ENCODE results near the gene AZIN2.
A peak's percentile ranks its signal among the peaks of the same experiment; 100 is the strongest.
"Not testable (repeated sequence)": the region's sequence is repeated elsewhere in the genome, so short reads cannot be mapped to it uniquely, and the experiment has no call there.

AZIN2 gene

DNA sequence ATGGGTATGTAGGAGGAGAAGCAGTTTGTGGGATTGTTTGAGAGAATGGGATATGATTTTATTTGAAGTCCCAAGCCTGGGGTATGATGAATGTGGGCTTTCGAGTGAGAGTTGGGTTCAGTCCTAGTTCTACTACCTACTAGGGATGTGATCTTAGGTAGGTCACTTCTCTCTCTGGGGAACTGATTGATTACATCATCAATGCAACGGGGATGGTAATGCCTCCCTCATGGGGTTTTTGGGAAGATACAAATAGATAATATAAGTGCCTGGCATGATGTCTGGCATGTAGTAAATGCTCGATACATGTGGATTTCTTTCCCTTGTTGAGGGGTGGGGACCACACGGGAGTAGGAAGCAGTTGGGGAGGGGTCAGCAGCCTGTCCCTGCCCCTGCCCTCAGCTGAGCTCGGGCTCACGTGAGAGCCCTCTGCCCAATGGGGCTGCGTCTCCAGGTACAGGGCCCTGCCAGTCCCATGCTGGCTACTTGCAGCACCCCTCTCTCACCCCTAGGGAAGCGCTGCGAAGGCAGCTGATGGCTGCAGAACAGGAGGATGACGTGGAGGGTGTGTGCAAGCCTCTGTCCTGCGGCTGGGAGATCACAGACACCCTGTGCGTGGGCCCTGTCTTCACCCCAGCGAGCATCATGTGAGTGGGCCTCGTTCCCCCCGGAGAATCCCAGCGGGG is 38.7 kb downstream of the AZIN2 start:
- DNase-seq: no peak
- in situ Hi-C loops (cut with HindIII; ENCODE audit: low pct_ligation_motif_present, low pct_unique_long_range_greater_than_20kb, low sequenced_read_pairs): no loop called here

- in situ Hi-C loops (cut with HindIII; ENCODE audit: low pct_ligation_motif_present, low pct_unique_long_range_greater_than_20kb, low sequenced_read_pairs): no loop called here
- DNase-seq: no peak
These were observed 39.7 kb downstream of the AZIN2 start for GRCh38 chr1:33120436-33121231.

DNA sequence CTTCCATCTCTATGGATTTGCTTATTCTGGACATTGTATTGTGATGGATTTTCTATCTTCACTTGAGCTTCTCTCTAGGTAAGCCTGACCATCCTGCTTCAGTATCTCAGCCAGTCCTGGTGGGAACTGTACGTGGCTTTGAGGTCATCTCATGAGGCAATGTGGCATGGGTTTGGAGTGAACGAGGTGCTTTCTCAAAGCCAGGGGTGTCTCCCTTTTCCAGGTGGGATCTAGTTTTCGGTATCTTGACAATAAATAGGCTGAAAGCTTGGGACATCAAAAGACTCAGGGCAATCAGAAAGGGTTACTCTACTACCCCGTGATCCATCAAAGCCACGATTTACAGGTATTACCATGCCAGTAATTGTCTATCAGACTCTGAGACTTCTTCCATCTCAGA is 40.8 kb downstream of the AZIN2 start:
- in situ Hi-C loops (cut with HindIII; ENCODE audit: low pct_ligation_motif_present, low pct_unique_long_range_greater_than_20kb, low sequenced_read_pairs): no loop called here
- DNase-seq: no peak

- no peak for DNase-seq
- in situ Hi-C loops (cut with HindIII; ENCODE audit: low pct_ligation_motif_present, low pct_unique_long_range_greater_than_20kb, low sequenced_read_pairs): no loop called here
These were observed 41.7 kb downstream of the AZIN2 start for GRCh38 chr1:33122483-33123178.

GRCh38 chr1:33123266-33123665 is 42.3 kb downstream of the AZIN2 start:
- in situ Hi-C loops (cut with HindIII; ENCODE audit: low pct_ligation_motif_present, low pct_unique_long_range_greater_than_20kb, low sequenced_read_pairs): no loop called here
- no peak for DNase-seq

- DNase-seq; in situ Hi-C loops (cut with HindIII; ENCODE audit: low pct_ligation_motif_present, low pct_unique_long_range_greater_than_20kb, low sequenced_read_pairs): not testable (repeated sequence)
These were observed 43.7 kb downstream of the AZIN2 start for GRCh38 chr1:33124647-33125046.

DNA sequence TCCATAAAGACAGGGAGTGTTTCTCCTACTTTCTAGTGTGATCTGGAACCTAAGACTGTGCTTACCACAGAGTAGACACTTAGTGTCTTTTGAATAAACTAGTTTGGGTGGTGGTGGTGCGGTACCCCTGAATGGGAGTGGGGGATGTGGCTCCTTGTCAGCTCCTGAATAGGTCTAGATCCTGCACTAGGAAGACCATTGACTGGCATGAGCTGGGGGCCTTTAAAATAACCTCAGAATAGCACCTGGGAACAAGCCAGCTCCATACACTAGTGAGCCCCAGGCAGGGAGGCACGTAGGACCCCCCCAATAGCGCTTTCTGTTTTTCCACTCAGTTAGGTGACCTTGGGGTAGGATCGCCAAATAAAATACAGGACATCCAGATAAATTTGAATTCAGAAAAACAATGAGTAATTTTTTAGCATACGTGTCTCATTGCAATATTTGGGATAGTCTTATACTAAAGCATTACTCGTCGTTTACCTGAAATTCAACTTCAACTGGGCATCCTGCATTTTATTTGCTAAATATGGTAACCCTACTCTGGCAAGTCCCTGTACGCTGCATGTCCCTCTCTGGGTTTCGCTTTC is 45.6 kb downstream of the AZIN2 start:
- in situ Hi-C loops (cut with HindIII; ENCODE audit: low pct_ligation_motif_present, low pct_unique_long_range_greater_than_20kb, low sequenced_read_pairs): no loop called here
- DNase-seq: no peak

- in situ Hi-C loops (cut with HindIII; ENCODE audit: low pct_ligation_motif_present, low pct_unique_long_range_greater_than_20kb, low sequenced_read_pairs): no loop called here
These were observed 46.3 kb downstream of the AZIN2 start for GRCh38 chr1:33127001-33127823.

DNA sequence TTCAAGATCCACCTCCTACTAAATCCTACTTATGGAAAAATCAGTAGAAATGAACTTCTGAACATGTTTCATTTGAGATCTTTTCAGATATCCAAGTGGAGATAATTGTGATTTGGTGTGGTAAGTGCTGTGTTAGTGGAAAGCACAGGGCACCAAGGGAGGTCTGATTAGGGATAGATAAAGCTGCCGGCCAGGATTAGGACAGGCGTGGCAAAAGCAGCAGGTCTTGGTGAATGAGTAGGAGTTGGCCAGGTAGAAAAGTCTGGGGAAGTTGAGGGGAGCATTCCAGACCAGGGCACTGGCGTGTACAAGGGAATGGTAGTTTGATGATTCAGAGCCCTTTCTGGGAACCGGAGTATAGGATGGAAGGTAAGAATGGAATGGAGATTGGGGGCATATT is 47.8 kb downstream of the AZIN2 start:
- no peak for DNase-seq
- in situ Hi-C loops (cut with HindIII; ENCODE audit: low pct_ligation_motif_present, low pct_unique_long_range_greater_than_20kb, low sequenced_read_pairs): no loop called here

More at GRCh38 chr1:33127001-33127823, 46.3 kb downstream of the AZIN2 start:
- DNase-seq: peak; percentile 99

DNA sequence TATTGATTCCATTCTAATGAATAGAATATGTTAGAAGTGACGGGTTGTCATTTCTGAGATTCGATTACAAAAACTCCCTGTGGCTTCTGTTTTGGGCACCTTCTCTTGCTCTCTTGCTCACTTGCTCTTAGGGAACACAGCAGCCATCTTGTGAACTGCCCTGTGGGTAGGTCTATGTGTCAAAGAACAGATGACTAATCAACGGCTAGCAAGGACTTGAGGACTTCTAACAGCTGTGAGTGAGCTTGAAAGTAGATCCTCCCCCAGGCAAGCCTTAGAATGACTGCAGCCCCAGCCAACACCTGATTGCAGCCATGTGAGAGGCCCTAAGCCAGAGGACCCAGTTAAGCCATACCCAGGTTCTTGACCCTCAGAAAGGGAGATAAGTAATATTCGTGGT is 49.3 kb downstream of the AZIN2 start:
- no peak for DNase-seq
- in situ Hi-C loops (cut with HindIII; ENCODE audit: low pct_ligation_motif_present, low pct_unique_long_range_greater_than_20kb, low sequenced_read_pairs): no loop called here

DNA sequence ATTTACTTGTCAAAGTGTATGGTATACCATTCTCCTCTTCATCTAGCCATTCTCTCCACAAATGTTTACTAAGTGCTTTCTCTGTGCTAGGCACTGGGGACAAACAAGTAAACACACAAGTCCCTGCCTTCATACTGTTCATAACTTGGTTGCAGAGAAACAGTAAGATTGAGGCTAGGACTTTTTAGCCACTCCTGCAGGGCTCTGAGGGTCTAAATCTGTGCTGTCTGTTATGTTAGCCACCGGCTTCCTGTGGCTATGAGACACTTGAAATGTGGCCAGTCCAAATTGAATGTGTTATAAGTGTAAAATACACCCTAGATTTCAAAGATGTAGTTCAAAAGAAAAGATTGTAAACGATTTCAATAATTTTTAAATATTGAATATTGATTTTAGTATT is 50.2 kb downstream of the AZIN2 start:
- in situ Hi-C loops (cut with HindIII; ENCODE audit: low pct_ligation_motif_present, low pct_unique_long_range_greater_than_20kb, low sequenced_read_pairs): no loop called here

GRCh38 chr1:33132549-33132948 is 51.6 kb downstream of the AZIN2 start:
- in situ Hi-C loops (cut with HindIII; ENCODE audit: low pct_ligation_motif_present, low pct_unique_long_range_greater_than_20kb, low sequenced_read_pairs): no loop called here
- no peak for DNase-seq

More for the DNA sequence above, 50.2 kb downstream of the AZIN2 start:
- no peak for DNase-seq

DNA sequence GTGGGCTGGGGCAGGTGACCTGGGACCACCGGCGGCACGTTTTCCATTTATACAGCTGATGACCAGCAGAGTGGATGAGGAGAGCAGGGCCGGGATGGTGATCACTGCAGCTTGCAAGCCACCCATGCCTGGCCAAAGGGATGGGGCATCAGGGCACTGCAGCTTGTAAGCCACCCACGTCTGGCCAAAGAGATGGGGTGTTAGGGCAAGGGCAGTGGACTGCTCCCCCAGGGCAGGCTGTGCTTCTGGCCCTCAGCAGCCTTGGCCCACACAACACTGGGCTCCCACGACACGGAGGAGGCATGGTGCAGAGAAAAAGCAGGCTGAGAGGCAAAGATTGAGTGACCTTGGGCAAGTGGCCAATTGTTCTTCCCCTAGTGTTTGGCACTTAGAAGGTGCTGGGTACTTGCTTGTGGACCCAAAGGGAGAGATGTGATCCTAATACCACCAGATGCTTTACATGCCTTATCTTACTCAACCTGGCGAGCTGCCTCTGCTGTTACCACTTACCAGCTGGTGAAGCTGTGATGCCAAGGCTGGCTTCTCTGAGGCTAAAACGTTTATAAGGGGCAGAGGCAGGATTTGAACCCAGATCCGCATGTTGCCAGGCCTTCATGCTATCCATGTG is 52.6 kb downstream of the AZIN2 start:
- no peak for DNase-seq
- in situ Hi-C loops (cut with HindIII; ENCODE audit: low pct_ligation_motif_present, low pct_unique_long_range_greater_than_20kb, low sequenced_read_pairs): no loop called here

DNA sequence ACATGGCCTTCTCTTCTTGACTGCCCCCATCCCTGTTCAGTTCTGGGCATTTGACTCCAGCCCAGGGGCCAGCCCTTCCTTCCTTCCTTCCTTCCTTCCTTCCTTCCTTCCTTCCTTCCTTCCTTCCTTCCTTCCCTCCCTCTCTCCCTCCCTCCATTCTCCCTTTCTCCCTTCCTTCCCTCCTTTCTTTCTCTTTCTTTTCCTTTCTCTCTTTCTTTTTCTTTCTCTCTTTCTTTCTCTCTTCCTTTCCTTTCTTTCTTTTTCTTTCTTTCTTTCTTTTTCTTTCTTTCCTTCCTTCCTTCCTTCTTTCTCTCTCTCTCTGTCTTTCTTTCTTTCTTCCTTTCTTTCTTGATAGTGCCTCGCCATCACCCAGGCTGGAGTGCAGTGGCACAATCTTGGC is 55.1 kb downstream of the AZIN2 start:
- DNase-seq; in situ Hi-C loops (cut with HindIII; ENCODE audit: low pct_ligation_motif_present, low pct_unique_long_range_greater_than_20kb, low sequenced_read_pairs): not testable (repeated sequence)

DNA sequence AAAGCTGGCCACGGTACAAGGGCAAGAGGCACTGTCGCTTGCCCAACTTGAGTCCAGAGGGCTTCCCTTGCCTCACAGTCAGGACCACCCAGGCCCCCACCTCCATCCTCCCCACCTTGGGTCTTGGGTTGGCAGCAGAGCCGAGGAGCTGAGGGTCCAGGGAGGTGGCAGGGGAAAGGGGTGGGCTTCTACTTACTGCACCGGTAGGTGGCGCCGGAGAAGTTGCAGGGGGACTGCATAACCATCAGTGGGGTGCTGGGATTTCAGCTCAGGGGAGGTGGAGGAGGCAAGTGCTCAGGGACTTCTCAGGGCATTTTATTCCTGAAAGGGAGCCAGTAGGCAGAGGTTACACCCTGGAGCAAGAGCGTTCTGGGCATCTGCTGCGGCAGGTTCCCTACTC is 56.8 kb downstream of the AZIN2 start:
- in situ Hi-C loops (cut with HindIII; ENCODE audit: low pct_ligation_motif_present, low pct_unique_long_range_greater_than_20kb, low sequenced_read_pairs): no loop called here
- no peak for DNase-seq

- in situ Hi-C loops (cut with HindIII; ENCODE audit: low pct_ligation_motif_present, low pct_unique_long_range_greater_than_20kb, low sequenced_read_pairs): no loop called here
- DNase-seq: no peak
These were observed 59.5 kb downstream of the AZIN2 start for GRCh38 chr1:33140153-33141149.

DNA sequence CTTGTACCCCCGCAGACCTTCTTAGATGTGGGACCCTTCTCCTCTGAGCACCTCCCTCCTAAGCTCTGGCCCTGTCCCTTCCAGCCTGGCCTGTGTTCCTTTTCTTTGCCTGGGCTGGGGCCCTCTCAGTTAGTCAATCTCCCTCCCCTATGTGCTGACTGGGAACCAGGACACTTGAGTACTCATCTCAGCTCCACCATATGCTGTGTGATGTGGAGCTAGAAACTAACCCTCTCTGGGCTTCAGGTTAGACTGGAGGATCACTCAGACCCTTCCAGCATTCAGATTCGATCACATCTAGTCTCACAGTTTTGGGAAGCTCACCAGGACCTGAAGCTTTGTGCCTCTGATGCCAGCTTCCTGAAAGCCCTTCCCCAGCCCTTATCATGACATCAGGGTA is 60.3 kb downstream of the AZIN2 start:
- in situ Hi-C loops (cut with HindIII; ENCODE audit: low pct_ligation_motif_present, low pct_unique_long_range_greater_than_20kb, low sequenced_read_pairs): no loop called here
- no peak for DNase-seq

All from ACHN (cell line).